Stimulated activated CD4-positive, alpha-beta T cell treated with anti-CD3 and anti-CD28 coated beads, Interleukin-12 subunit alpha, Interleukin-12 subunit beta, amount 100 ng/mL, for 48 hours (primary cell): Measurements from ENCODE around the gene USP6NL.
"Not testable (repeated sequence)": the region's sequence is repeated elsewhere in the genome, so short reads cannot be mapped to it uniquely, and the experiment has no call there.

Source experiments
- DNase-seq, 3 donors: peaks; one replicate each; pipeline ENCODE4 v3.0.0-alpha.2; 2020; ENCODE audit warnings: low read depth in 2 of 3, low spot score in 1 of 3

The USP6NL gene

GRCh38 chr10:11448545-11449244, 162.8 kb downstream of the USP6NL start:
- DNase-seq: no peak

DNA sequence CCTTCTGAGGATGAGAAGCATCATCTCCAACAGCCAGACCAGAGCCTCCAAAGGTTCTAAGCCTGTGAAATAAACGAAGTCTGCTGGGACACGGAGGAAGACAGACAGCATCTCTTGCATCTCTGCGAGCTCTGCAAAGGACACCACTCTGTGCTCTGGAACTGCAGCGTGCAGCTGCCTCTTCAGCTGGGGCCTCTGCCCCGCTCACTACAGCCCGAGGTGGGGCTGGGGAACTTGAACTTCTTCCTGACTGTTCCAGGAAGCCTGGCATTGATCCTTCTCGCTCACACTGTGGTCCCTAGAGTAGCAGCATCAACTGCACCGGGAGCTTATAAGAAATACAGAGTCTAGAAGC, 163.3 kb downstream of the USP6NL start:
- no peak for DNase-seq

GRCh38 chr10:11447586-11447985, 163.9 kb downstream of the USP6NL start:
- DNase-seq: no peak

DNA sequence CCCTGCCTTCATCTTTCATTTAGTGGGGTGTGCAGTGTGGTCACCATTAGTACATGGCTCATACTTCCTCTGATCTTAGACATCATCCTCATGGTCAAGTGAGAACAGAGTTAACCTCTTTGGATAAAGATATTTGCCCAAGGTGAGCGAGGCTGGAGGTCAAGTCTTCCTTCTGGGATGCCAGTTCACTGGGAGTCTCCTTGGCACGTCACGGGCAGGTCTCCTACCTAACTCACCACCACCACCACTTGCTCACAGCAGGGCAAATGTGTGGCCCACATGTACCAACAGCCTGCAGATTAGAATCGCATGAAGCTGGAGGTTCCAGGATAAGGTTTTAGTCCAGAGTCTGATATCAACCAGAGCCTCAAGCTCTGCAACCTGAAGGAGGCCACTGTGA, 164.6 kb downstream of the USP6NL start:
- DNase-seq: no peak

GRCh38 chr10:11446133-11446532, 165.3 kb downstream of the USP6NL start:
- DNase-seq: no peak

GRCh38 chr10:11444531-11445228, 166.8 kb downstream of the USP6NL start:
- no peak for DNase-seq

DNA sequence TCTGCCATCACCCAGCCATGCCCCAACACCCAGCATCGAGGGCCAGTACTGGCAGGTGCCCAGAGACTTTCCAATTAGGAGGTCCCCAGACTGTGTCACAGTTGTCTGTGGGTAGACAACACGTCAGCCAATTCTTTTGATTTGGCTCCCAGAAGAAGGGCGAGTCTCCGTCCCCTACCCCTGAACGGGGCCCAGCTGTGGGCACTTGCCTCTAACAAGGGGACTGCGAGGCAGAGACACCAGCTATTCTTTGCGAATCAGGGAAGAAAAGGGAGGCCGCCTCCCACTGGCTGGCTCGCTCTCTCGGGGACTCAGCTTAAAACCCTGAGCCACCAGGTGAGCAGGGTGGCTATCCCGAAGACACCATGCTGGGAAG, 167.3 kb downstream of the USP6NL start:
- no peak for DNase-seq

DNA sequence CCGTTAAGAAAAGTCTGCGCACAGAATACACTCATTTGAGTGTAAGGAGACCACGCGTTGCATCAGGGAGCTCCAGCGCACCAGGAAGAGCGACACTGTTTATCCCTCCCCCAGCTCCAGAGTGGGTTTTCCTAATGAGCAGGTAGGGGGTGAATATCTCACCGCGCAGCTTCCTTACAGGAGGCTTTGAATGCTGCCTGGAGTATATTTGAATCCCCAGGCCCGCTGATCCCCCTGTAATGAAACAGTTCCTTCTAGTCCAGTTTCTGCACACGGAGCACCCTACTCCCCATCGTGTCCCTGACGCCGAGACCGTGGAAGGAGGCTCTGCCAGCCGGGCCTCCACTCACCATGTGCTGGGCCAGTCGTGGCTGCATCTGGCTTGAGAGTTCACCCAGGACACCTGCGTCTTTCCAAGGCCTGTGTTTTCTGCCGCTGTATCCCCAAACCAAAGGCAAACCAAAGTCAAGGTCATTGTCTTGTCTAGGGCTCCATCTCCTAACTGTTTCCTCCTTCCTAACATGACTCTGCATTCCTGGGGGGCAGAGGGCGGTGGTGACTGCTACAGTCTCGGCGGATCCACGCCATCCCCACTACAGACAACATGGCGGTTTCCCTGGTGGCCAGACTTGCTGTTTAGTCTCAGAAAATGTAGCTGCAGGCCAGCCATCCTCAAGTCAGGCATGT, 167.8 kb downstream of the USP6NL start:
- DNase-seq: no peak

- DNase-seq: no peak
These were observed 169.3 kb downstream of the USP6NL start for GRCh38 chr10:11442001-11442773.

GRCh38 chr10:11441151-11441535, 170.3 kb downstream of the USP6NL start:
- DNase-seq: no peak

DNA sequence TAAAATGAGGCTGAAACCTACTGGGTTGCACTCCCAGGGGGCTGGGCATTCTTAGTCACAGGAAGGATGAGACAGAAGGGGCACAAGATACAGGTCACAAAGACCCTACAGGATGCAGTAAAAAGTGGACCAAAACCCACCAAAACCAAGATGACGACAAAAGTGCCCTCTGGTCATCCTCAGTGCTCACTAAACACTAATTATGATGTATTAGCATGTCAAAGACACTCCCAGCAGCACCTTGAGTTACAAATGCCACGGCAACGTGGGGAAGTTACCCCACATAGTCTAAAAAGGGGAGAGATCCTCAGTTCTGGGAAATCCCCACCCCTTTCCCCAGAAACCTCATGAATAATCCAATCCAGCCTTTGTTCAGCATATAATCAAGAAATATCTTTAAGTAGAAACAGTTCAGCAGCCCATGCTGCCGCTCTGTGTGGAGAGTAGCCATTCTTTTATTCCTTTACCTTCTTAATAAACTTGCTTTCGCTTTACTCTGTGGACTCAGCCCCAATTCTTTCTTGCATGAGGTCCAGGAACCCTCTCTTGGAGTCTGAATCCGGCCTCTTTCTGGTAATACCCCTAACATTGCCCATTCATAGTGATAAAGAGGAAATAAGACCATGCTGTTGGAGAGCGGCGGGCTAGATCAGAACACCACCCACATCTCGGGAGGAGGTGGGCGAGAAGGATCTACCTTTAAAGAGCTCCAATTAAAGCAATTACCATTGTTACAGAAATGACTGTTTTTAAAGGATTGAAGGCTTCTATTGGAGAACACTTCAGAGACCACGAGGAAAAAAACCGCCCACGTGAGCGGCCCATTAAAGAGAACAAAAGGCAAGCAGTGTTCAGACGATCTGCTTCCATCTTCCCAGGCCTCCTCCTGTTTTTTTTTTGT, 170.9 kb downstream of the USP6NL start:
- DNase-seq: peak; percentile 19 to 42 (median 37)

DNA sequence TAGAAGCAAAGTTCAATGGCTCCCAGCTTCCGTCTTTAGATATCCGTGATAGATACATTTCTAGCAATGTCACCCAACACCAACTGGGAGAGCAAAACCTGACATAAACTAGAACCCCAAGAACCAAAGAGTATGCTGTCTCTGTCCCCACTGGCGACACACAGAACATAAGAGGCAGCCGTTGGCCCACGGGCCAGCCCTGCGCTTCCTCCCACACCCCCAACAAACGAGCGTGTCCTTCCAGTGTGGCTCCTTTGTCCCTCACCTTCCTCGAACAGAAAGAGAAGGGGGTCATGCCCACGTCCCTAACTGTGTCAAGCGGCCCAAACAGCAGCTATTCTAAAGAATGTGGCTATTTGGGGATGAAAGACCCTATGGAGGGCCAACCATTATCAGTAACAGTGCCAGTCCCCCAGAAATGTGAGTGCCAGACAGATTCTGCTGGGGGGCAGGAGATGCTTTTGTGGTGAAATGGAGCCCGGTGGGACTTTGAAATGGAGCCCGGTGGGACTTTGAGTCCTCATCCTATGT, 171.9 kb downstream of the USP6NL start:
- no peak for DNase-seq

GRCh38 chr10:11437391-11438142, 173.9 kb downstream of the USP6NL start:
- no peak for DNase-seq

GRCh38 chr10:11436445-11436844, 175.0 kb downstream of the USP6NL start:
- not testable (repeated sequence) for DNase-seq

GRCh38 chr10:11435581-11435981, 175.9 kb downstream of the USP6NL start:
- DNase-seq: no peak

- DNase-seq: no peak
These were observed 177.1 kb downstream of the USP6NL start for GRCh38 chr10:11434324-11434723.

DNA sequence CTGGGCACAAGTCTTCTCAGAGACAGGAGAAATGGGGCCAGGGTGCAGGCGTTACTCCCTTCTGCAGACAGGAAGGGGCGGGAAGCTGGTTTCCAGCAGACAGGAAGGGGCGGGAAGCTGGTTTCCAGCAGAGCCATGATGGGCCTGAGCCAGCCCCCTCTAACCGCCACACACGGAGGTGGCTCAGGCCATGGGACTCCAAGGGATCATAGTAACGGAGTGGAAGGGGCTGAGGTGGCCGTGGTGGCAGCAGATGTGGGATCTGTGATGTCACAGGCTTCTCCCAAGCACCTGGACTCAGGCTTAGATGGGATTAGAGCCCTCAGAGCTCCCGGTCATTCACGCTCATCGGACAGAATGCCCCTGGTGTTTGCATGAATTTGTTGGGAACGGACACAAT, 177.8 kb downstream of the USP6NL start:
- no peak for DNase-seq

- no peak for DNase-seq
These were observed 180.3 kb downstream of the USP6NL start for GRCh38 chr10:11431216-11431555.

GRCh38 chr10:11430421-11431215, 180.8 kb downstream of the USP6NL start:
- no peak for DNase-seq
